NCI-H69 (cell line): Measurements from ENCODE around the gene GPR141.

Source experiments
- DNase-seq: peaks from one replicate; lab custom pipeline; 2025; lab: John Stamatoyannopoulos, UW

GPR141 gene, protein sequence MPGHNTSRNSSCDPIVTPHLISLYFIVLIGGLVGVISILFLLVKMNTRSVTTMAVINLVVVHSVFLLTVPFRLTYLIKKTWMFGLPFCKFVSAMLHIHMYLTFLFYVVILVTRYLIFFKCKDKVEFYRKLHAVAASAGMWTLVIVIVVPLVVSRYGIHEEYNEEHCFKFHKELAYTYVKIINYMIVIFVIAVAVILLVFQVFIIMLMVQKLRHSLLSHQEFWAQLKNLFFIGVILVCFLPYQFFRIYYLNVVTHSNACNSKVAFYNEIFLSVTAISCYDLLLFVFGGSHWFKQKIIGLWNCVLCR

GRCh38 chr7:37683246-37684120 is at the start of gene GPR141:
Gene GPR141 (plus strand): TSS chr7:37683766. CDS start chr7:37740394, 56,628 bp downstream.
- DNase-seq, result no peak

- no peak for DNase-seq
These were observed 48.2 kb upstream of the GPR141 start for GRCh38 chr7:37635346-37635745.

- no peak for DNase-seq
These were observed 41.5 kb upstream of the GPR141 start for GRCh38 chr7:37642028-37642540.

- DNase-seq, result no peak
These were observed 39.7 kb upstream of the GPR141 start for GRCh38 chr7:37643876-37644275.

GRCh38 chr7:37645282-37646050 is 38.1 kb upstream of the GPR141 start:
- no peak for DNase-seq

DNA sequence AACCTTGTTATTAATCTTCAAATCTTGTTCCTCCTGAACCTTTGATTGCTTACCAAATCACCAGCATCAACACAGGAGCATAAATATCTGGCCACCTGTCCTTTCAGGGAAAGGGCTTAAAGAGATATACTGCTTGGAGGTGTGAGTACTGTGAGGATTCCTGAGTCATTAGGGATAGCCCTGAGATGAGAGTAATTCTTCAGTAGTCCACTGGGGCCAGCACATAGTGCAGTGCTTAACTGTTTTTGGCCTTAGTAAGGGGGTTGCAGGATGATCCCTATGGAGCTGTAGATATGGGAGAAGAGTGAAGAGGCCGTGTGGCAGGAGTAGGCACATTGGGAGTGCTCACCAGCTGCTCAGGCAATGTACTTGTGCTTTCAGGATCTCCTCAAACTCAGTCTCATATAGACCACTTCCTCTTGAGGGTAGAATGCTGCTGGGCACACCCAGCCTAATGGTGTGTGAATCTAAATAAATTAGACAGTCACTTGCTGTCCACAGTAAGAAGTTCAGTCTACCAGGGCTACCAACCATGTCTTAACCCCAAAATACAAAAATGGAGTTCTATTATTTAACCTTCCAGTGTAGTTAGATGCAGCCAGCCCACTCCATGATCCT is 26.5 kb upstream of the GPR141 start:
- DNase-seq, result no peak

DNA sequence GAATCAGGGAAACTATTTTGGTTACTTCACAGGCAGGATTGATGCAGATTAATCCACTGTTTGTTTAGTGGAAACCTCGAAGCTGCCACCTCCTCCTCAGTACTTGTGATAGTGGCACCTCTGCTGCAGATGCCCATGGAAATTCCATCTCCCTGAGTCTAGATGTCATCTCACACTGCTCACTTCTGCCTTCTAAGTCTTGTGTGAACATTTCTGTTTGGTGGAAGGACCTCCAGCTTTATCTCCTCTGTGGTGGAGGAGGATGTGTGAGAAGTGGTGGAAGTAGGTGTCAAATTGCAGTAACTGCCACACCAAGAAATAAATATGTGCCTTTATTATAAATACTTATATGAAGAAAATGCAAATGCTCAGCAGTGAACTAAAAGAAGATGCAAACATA is 25.8 kb upstream of the GPR141 start:
- DNase-seq, result no peak

GRCh38 chr7:37659971-37660565 is 23.5 kb upstream of the GPR141 start:
- DNase-seq, result no peak

DNA sequence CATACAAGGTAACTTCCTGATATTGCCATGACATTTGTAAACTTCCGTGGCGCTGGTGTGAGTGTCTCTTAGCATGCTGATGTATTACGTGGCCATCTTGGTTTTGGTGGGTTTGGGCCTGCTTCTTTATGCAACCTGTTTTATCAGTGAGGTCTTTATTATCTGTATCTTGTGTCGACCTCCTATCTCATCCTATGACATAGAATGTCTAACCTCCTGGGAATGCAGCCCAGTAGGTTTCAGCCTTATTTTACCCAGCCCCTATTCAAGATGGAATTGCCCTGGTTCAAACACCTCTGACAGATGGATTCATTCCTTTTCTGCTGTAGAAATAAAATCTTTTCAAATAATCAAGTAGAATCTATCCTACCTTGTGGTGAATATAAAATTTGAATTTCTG is 23.0 kb upstream of the GPR141 start:
- DNase-seq, result no peak

DNA sequence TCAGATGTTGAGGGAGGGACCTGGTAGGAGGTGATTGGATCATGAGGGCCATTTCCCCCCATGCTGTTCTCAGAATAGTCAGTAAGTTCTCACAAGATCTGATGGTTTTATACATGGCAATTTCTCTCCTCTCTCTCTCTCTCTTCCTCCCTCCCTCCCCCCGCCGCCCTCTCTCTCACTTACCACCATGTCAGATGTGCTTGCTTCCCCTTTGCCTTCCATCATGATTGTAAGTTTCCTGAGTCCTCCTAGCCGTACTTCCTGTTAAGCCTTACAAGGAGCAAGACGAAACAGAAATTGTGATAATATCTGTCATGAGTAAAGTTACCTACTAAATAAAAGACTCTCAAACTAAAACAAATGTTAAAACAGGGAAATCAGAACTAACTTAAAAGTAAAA is 19.9 kb upstream of the GPR141 start:
- DNase-seq, result no peak

GRCh38 chr7:37665352-37666022 is 18.1 kb upstream of the GPR141 start:
- DNase-seq, result no peak

- no peak for DNase-seq
These were observed 17.4 kb upstream of the GPR141 start for GRCh38 chr7:37666026-37666799.

GRCh38 chr7:37669818-37670217 is 13.7 kb upstream of the GPR141 start:
- DNase-seq, result no peak

- DNase-seq, result peak; percentile 23
These were observed 13.1 kb upstream of the GPR141 start for GRCh38 chr7:37670436-37670835.

- no peak for DNase-seq
These were observed 11.7 kb upstream of the GPR141 start for GRCh38 chr7:37671876-37672275.

GRCh38 chr7:37672926-37673325 is 10.6 kb upstream of the GPR141 start:
- DNase-seq, result no peak

DNA sequence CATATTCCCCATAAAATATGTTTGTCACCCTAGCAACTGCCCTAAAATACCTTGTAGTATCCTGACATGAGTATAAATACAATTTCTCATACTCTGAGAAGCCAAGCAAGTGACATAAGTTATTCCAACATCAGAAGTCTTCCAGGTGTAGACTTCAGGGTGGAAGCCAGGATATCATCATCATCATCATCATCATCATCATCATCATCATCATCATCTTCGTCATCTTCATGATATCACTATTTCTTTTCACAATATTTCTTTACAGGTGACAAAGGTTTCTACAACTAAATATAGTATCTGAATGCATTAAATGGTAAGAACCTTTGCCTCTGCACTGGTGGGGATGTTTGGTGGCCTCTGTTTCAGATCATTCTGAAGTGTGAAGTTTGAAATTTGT is 10.0 kb upstream of the GPR141 start:
- no peak for DNase-seq

GRCh38 chr7:37674531-37674930 is 9.0 kb upstream of the GPR141 start:
- no peak for DNase-seq

DNA sequence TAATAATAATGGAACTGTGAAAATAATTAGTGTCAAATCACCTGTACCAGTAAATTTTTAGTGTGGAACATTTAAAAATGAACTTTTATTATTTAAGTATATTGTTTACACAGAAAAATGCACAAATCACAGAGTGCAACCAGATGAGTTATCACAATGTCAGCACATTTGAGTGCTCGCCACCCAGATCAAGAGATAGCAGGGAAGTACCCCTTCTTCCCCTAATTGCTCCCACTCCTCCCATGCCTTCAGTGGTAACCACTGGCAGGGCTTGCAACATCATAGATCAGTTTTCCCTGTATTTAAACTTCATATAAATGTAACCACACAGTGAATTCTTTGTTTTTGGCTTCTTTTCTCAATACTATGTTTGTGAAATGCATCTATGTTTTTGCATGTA is 7.8 kb upstream of the GPR141 start:
- DNase-seq, result no peak

DNA sequence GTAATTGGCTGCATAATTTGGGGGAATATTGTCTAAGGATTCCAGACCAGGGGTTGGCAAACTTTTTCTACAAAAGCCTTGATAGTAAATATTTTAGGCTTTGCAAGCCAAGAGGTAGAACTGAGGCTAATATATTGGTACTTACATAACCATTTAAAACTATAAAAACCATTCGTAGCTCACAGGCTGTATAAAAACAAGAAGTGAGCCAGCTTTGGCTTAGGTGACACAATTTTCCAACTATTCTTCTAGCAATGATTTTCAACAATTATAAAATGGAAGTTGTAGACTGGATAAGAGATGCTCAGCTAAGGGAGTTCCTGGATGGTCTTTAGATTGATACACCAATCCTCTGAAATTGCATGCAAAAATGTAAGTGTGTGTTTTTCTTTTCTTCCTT is 1.4 kb downstream of the GPR141 start:
- no peak for DNase-seq
